Neural progenitor cell (in vitro differentiated cells): ENCODE data around the gene AGFG1.

ENCODE experiments used
- CTCF ChIP-seq: fragments of 200-600 bp; sonication (generic); IDR thresholded peaks from 2 replicates; pipeline ENCODE4 v1.5.1; 2017; ENCODE audit warnings: antibody characterized with exemption, mild to moderate bottlenecking
- EZH2 ChIP-seq: fragments of 200-600 bp; sonication (generic); IDR thresholded peaks from 2 replicates; pipeline ENCODE4 v1.6.1; 2017; ENCODE audit warnings: antibody characterized with exemption, mild to moderate bottlenecking, moderate library complexity

GRCh38 chr2:227597036-227597435, 125.1 kb downstream of the AGFG1 start:
- TF ChIP-seq CTCF (no peak), EZH2 (no peak)
